Natural killer cell (primary cell): ENCODE measurements around the gene RAB3C. TPM values are rescaled to one million over a fixed set of nuclear protein-coding genes. Genes with fewer than 3 reads are reported as not detected.

Experiments used
- ATAC-seq, 3 donors: fragments of 150-1000 bp in 2 of 3; fragments of 200-7000 bp in 1 of 3; cut with Tn5 transposase; 1 replicate in 1 of 3; 2 replicates in 2 of 3; pipeline ENCODE4 v1.10.0; 2021; ENCODE audit warnings: mild to moderate bottlenecking in 2 of 3, moderate library complexity in 2 of 3
- DNase-seq, 2 donors: peaks; one replicate each; pipeline versions ENCODE4 v3.0.0 to v3.0.0-alpha.2; 2013 to 2021; ENCODE audit warnings: mixed read lengths in 1 of 2
- H3K27ac ChIP-seq: one replicate; pipeline ENCODE4 v1.5.1; 2013; ENCODE audit warnings: mild to moderate bottlenecking, low read length
- H3K27me3 ChIP-seq: one replicate; pipeline ENCODE4 v1.6.1; 2013; ENCODE audit warnings: low read length; ENCODE audit not compliant: control insufficient read depth, insufficient read depth
- H3K36me3 ChIP-seq: one replicate; pipeline ENCODE4 v1.6.1; 2013; ENCODE audit warnings: low read length; ENCODE audit not compliant: control insufficient read depth, insufficient read depth
- H3K4me1 ChIP-seq: one replicate; pipeline ENCODE4 v1.6.1; 2013; ENCODE audit warnings: low read length; ENCODE audit not compliant: control insufficient read depth, insufficient read depth
- H3K4me3 ChIP-seq: one replicate; pipeline ENCODE4 v1.5.1; 2013; ENCODE audit warnings: low read length
- H3K9me3 ChIP-seq: one replicate; pipeline ENCODE4 v1.6.1; 2013; ENCODE audit warnings: low read length; ENCODE audit not compliant: control insufficient read depth, insufficient read depth
- H3K27ac Mint-ChIP-seq, 2 donors: one replicate each; pipeline ENCODE4 v1.8.0; 2022; ENCODE audit warnings: mild to moderate bottlenecking in 2 of 2, mixed read lengths in 2 of 2, moderate library complexity in 1 of 2
- H3K27me3 Mint-ChIP-seq, 2 donors: one replicate each; pipeline ENCODE4 v1.8.0; 2022; ENCODE audit warnings: low read depth in 2 of 2, mixed read lengths in 2 of 2
- H3K36me3 Mint-ChIP-seq: one replicate; pipeline ENCODE4 v1.8.0; 2022; ENCODE audit warnings: mixed read lengths
- H3K4me1 Mint-ChIP-seq, 2 donors: one replicate each; pipeline ENCODE4 v1.8.0; 2022; ENCODE audit warnings: mixed read lengths in 2 of 2
- H3K4me3 Mint-ChIP-seq: one replicate; pipeline ENCODE4 v1.8.0; 2022; ENCODE audit warnings: mild to moderate bottlenecking, moderate library complexity, mixed read lengths
- H3K9me3 Mint-ChIP-seq, 2 donors: one replicate each; pipeline ENCODE4 v1.8.0; 2022; ENCODE audit warnings: mixed read lengths in 2 of 2
- WGBS: methylation state at CpG from one replicate; pipeline ENCODE4 v1.1.7; 2013; ENCODE audit warnings: missing lambda C conversion rate; ENCODE audit not compliant: insufficient coverage; 5-methylcytosine and 5-hydroxymethylcytosine counted together
- intact Hi-C: fragments of 100-400 bp; cut with micrococcal nuclease; formaldehyde crosslinking; loops from one replicate; pipeline ENCODE4 v1.14.2; 2022
- total RNA-seq, 4 donors: library from RNA; stranded (reverse); fragments of 120-200 nt in 1 of 4; gene quantifications; one replicate each; pipeline versions ENCODE4 v1.2.3 to v1.2.4, GENCODE V29; 2013 to 2022
- TF ChIP-seq, protein P1 (sequence below): fragments of 200-600 bp; IDR thresholded peaks from one replicate; pipeline ENCODE4 v1.8.0; 2022; ENCODE audit warnings: antibody characterized with exemption

The RAB3C gene
- total RNA-seq, 3 donors from 2014 or later (not counting 1 experiment from before 2014, with no cell fraction given), result 0.05 TPM; not detected in 2

GRCh38 chr5:58901271-58901670 is 318.4 kb downstream of the RAB3C start:
- intact Hi-C loops, result no loop called here
- TF ChIP-seq, protein P1, sequence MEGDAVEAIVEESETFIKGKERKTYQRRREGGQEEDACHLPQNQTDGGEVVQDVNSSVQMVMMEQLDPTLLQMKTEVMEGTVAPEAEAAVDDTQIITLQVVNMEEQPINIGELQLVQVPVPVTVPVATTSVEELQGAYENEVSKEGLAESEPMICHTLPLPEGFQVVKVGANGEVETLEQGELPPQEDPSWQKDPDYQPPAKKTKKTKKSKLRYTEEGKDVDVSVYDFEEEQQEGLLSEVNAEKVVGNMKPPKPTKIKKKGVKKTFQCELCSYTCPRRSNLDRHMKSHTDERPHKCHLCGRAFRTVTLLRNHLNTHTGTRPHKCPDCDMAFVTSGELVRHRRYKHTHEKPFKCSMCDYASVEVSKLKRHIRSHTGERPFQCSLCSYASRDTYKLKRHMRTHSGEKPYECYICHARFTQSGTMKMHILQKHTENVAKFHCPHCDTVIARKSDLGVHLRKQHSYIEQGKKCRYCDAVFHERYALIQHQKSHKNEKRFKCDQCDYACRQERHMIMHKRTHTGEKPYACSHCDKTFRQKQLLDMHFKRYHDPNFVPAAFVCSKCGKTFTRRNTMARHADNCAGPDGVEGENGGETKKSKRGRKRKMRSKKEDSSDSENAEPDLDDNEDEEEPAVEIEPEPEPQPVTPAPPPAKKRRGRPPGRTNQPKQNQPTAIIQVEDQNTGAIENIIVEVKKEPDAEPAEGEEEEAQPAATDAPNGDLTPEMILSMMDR, result no peak
- ATAC-seq (no peak), DNase-seq (no peak)
- H3K36me3 Mint-ChIP-seq, result no peaks in the 10 kb centered on the region
- peaks cover 7 to 8% of the 10 kb centered on the region in 2 donors for H3K27me3 Mint-ChIP-seq
- H3K4me1 ChIP-seq, result no peaks in the 10 kb centered on the region
- no peaks in the 10 kb centered on the region for H3K4me1 Mint-ChIP-seq
- no peaks in the 10 kb centered on the region for H3K9me3 ChIP-seq
- no peak overlapping the region for H3K4me3 ChIP-seq
- no peaks in the 10 kb centered on the region for H3K27me3 ChIP-seq
- no peaks in the 10 kb centered on the region for H3K36me3 ChIP-seq
- H3K9me3 Mint-ChIP-seq, result no peaks in the 10 kb centered on the region
- H3K27ac Mint-ChIP-seq, result no peak overlapping the region
- no peak overlapping the region for H3K4me3 Mint-ChIP-seq
- no peak overlapping the region for H3K27ac ChIP-seq
- 93% methylated on average over 11 of the region's 11 CpGs for WGBS

- DNase-seq, result no peak
- no peaks in the 10 kb centered on the region for H3K27me3 ChIP-seq
- Mint-ChIP-seq H3K9me3 (no peaks in the 10 kb centered on the region), H3K27ac (no peak overlapping the region), H3K36me3 (no peaks in the 10 kb centered on the region), H3K27me3 (peaks cover 7 to 8% of the 10 kb centered on the region in 2 donors), H3K4me3 (no peak overlapping the region), H3K4me1 (no peaks in the 10 kb centered on the region)
- no peaks in the 10 kb centered on the region for H3K9me3 ChIP-seq
- H3K4me1 ChIP-seq, result no peaks in the 10 kb centered on the region
- TF ChIP-seq, protein P1, result no peak
- H3K4me3 ChIP-seq, result no peak overlapping the region
- intact Hi-C loops, result no loop called here
- H3K27ac ChIP-seq, result no peak overlapping the region
- no peak for ATAC-seq
- no peaks in the 10 kb centered on the region for H3K36me3 ChIP-seq
Observed at GRCh38 chr5:58902305-58902704, 319.4 kb downstream of the RAB3C start.

- TF ChIP-seq, protein P1, result no peak
Observed at GRCh38 chr5:58902765-58903164, 319.9 kb downstream of the RAB3C start.

DNA sequence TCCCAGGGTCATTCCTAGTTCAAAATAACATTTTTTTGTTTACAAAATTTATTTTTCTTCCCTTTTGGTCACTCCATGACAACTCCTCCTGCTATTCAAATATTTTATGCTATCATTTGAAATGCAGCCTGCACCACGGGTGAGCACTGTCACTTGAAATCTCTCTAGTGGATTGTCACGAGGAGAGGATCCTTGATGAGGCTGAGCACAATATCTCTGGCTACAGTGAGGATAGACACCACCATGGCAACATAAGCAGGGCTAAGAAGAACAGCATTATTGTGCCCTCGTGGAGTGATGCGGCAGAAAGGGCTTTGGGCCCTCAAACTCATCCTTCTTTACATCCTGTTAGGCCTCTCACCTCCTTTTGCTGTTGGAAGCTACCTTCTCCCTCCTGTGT is 321.9 kb downstream of the RAB3C start:
- no peaks in the 10 kb centered on the region for H3K27me3 ChIP-seq
- 84% methylated on average over 4 of the region's 4 CpGs for WGBS
- H3K4me1 ChIP-seq, result no peaks in the 10 kb centered on the region
- Mint-ChIP-seq H3K36me3 (no peaks in the 10 kb centered on the region), H3K4me3 (no peak overlapping the region), H3K9me3 (no peaks in the 10 kb centered on the region), H3K4me1 (no peaks in the 10 kb centered on the region), H3K27me3 (peaks cover 7 to 8% of the 10 kb centered on the region in 2 donors), H3K27ac (no peak overlapping the region)
- no peaks in the 10 kb centered on the region for H3K9me3 ChIP-seq
- DNase-seq, result no peak
- H3K27ac ChIP-seq, result no peak overlapping the region
- intact Hi-C loops, result no loop called here
- no peaks in the 10 kb centered on the region for H3K36me3 ChIP-seq
- TF ChIP-seq, protein P1, result no peak
- H3K4me3 ChIP-seq, result no peak overlapping the region
- no peak for ATAC-seq

More at GRCh38 chr5:58902765-58903164, 319.9 kb downstream of the RAB3C start:
- Mint-ChIP-seq H3K4me3 (no peak overlapping the region), H3K9me3 (no peaks in the 10 kb centered on the region), H3K27me3 (peaks cover 7 to 8% of the 10 kb centered on the region in 2 donors), H3K4me1 (no peaks in the 10 kb centered on the region), H3K27ac (no peak overlapping the region), H3K36me3 (no peaks in the 10 kb centered on the region)
- H3K27ac ChIP-seq, result no peak overlapping the region
- intact Hi-C loops, result no loop called here
- H3K4me1 ChIP-seq, result no peaks in the 10 kb centered on the region
- DNase-seq (no peak), ATAC-seq (no peak)
- H3K36me3 ChIP-seq, result no peaks in the 10 kb centered on the region
- H3K27me3 ChIP-seq, result no peaks in the 10 kb centered on the region
- no peaks in the 10 kb centered on the region for H3K9me3 ChIP-seq
- H3K4me3 ChIP-seq, result no peak overlapping the region
- 89% methylated on average over 1 of the region's 2 CpGs for WGBS
